Hepatic stellate cell (primary cell): ENCODE results near the gene SLC25A1.
"Not testable (repeated sequence)": the region's sequence is repeated elsewhere in the genome, so short reads cannot be mapped to it uniquely, and the experiment has no call there.

Experiments used
- DNase-seq: peaks from one replicate; pipeline ENCODE4 v3.0.0; 2011; ENCODE audit warnings: low spot score

Gene SLC25A1

DNA sequence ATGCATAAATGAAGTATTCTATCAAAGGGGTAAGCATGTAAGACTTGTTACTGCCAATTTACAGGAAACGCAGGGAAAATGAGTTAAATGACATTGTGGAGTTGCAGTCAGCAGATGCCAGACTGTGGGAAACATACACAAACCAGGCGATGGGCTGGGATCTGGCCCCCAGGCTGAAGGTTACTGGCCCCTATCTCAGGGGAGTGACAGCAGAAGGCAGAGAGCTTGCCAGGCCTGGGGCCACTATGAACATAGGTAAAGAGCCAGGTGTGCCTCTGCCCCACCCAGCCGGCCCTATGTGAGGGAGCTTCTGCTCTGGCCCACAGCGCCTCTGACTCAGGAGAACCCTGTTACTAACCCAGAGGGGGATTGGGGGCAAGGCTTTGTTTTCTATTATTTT, 26.1 kb upstream of the SLC25A1 start:
- DNase-seq = no peak

DNA sequence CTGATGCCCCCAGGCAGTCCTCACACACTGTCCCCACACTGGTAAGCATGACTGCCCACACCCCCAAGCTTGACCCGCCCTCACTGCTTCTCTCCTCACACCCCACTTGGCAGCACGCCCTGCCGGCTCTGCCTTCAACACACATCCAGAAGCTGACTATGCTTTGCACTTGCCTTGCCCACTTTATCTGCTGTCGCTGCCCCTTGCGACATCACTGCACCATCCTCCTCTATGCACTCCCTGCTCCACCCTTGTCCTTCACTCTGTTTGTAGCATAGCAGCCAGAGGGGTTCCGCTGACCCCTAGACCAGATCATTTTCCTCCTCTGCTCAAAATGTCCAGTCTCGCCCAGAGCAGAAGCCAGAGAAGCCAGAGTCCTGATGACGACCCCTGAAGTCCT, 25.3 kb upstream of the SLC25A1 start:
- DNase-seq = no peak

DNA sequence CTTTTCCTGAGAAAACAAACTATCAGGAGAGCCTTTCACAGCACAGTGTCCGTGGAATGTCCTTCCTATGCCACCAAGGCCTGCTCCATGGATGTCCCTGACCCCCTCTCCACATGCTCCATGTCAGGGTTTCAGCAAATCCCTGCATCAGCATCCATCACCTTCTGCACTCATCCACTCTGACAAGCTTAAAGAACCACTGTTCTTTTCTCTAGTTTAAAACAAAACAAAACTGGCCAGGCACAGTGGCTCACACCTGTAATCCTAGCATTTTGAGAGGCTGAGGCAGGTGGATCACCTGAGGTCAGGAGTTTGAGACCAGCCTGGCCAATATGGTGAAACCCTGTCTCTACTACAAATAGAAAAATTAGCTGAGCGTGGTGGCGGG, 24.3 kb upstream of the SLC25A1 start:
- not testable (repeated sequence) for DNase-seq

DNA sequence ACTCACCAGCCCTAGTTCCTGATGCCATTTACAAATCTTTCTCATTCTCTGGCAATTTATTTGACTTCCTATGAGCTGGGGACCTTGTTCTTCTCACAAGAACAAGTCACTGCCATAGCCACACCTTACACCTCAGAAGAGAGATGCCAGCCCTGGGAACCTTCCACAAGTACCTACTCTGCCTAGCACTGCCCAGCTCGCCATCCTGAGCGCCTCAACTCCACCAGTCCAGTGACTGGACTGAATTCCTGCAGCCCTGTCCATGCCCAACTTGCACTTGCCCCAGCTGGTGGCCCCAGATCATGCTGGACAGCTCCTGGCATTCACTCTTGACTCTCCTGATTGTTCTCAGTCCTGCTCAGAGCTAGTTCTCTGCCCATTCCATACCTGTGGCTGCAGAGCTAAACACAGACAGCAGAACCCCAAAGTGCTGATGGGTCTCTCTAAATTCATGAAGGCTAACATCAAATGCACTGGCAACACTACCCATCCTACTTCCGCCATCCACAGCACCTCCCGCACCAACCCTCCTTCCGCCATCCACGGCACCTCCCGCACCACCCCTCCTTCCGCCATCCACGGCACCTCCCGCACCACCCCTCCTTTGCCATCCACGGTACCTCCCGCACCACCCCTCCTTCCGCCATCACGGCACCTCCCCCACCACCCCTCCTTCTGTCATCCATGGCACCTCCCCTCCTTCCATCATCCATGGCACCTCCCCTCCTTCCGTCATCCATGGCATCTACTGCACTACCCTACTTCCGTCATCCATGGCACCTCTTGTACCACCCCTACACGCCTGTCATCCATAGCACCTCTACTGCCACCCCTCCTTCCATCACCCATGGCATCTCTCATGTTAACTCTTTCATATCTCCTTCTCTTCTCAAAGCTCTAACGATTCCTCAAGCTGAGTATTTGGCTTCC, 23.6 kb upstream of the SLC25A1 start:
- DNase-seq = no peak

DNA sequence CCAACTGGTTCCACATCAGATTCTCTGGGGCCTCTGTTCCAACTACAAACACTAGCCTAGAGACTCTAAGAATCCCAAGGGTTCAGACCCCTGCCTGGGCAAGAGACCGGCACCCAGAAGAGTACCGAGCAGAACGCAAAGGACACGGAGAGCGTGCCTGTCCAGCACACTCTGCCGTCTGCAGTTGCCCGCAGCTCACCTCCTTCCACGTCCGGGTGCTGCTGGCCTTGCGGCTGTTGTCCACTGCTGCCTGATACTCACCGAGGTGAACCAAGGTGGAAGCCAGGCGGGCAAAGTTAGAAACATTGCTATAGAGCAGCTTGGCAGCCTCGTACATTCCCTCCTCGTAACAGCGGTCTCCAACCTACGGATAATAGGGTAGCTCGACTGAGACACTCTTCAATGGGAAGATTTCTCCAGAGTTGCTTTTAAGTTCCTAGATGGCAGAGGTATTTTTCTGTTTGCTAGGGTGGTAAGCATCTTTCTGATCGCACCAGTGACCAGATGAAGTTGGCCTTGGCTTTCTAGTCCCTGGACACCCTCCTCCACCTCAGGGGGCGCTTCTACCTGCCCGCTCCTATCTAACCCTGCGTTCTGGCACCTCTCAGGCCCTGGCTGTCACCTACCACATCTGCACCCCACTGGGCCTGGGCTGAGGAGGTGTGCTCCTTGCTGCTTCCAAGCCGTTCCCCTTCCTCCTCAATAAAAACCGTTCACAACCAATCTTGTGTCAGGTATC, 22.8 kb upstream of the SLC25A1 start:
- no peak for DNase-seq

DNA sequence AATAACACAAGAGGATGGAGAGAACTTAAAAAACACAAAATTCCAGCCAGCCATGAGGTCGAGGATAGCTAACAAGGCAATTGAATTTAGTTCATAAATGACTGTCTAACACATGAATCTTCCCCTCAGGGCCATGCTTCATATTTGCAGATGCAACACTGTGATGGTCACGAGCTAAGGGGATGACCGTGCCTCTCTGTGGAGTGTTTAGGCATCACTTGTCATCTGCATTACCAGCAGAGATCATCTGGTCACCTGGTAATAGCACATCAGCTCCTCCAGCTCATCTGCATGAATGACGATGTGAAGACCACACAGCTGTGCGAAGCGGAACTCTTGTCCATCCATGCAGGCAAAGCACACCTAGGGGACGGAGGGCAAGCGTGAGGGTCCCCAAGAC, 20.9 kb upstream of the SLC25A1 start:
- DNase-seq = no peak

DNA sequence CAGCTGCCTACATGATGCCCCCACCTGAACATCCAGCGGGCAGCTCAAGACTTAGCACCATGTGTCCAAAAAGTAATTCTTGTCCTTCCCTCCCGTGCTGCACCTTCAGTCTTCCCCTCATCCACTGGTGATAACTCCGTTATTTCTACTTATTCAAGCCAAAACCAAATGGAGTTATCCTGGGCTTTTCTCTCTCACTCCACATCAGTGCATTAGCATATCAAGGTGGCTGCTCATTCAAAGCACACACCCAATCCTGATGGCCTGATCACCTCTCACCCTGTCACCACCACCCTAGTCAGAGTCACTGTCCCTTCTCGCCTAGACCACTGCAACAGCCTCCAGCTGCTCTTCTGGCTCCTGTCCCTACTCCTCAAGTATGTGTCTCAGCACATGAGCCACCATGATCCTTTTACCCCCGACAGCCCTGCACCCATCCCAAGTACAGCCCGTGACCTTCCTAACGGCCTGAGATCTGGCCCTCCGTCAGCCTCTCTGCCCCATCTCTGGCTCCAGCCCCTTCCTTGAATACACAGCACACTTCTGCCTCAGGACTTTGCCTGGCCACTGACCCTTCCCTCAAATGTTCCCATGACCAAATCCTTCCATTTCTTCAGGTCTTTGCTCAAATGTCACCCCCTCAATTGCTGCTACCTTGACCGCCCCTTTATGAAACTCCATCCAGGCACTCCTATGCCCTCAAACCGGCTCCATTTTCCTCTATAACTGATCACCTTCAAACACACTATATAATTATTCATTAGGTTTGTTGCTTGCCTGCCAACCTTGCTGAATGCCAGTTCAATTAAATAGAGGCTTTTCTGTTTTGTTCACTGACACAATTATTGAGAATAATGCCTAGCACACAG, 19.7 kb upstream of the SLC25A1 start:
- no peak for DNase-seq

DNA sequence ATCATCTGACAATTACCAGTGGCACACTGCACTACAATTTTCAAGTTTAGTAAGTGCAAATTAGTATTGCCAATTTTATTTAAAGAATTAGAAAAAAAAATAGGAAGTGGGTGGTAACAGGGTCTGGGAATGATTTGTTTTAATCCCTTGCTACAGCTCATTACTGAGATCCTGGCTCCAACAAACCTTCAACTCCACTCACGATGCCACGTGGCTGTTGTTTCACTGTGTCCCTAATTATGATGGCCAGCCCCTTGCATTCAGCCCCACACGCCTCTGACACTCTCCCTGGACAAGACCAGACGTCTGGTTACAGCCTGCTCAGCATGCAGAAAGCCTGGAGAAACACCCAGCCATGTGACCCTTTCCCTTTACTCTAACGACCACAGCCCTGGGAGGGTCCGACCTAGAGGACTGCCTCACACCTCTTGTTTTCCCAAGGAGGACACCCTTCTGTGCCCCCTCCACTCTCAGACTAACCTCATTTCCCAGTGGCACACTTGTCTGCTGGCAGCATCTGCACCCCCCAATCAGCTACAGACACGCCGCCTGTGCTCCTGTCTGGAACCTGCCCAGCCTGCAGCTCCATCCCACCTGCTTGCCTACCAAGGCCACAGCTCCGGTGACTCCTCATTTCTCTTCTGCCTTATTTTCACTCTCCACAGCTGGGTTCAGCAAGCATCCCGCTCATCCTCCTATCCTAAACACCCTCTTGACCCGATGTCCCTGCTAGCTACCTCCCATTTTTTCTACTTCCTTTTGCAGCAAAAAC, 18.5 kb upstream of the SLC25A1 start:
- DNase-seq = no peak

DNA sequence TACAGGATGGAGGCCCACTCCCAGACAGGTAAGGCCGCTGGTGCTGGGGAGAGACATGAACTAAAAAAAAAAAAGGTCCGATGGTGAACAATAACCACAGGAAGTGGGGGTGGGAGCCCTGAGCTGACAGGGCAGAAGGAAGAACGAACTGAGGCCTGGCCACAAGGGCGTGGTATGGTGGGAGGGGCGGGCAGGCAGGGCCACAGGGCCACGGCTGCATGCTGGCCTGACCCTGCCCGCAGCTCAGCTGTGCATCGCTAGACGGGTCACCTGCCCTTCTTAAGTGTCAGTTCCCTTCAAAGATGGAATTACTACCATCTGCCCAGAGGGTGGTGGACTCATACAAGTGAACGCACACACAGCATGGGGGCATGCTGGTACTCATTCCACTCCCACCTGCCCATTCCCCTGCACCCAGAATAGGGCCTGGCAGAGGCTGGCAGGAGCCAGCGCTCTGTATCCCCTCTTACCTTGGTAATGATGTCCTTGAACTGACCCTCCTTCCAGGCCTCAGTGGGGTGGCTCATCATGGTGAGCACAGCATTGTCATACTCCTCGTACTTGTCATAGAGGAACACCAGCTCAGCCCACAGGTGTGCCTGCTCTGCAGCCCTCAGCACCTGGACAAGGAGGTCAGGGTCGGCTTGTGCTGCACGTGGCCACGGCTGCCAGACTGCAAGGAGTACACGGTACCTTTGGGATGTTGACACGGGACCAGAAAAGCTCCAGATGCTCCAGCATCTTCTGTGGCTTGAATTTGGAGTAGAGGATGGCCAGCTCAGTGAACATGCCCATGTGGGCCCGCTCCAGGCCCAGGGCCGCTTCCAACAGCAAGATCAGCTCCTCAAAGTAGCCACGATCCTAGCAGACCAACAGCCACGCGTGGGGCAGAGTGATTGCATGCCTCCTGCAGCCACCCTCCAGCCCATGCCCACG, 17.5 kb upstream of the SLC25A1 start:
- DNase-seq = no peak

DNA sequence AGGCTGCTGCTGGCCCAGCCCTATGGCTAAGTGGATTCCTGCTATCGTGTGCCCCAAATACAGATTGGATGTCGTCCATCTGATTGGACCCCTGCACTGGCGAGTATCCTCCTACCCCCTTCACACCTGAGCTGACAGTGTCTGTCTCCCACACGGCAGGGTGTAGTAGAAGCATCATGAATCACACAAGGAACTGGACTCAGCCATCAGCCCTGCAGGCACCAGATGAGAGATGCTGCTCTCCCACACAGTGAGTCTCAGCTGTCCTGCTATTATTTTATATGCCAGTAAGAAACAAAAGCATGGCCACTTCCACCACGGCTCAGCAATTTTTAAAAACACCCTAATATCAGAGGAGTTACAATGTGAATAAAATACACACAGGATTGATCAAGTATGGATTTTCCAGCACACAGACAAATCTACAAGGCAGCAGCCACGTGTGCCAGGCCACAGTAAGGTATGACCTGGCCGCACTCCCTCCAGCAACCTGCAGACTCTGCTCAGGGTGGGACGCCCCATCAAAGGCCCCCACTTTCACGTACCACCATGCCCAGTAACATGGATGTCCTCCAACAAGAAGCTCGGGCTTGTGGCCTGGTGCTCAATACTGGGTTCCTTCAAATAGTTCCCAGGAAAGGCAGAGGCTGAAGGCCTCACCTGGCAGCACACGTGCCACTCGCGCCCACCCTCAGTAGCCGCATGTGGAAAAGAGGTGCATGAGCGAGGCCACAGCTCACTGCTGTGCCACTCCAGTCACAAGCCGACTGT, 16.4 kb upstream of the SLC25A1 start:
- no peak for DNase-seq

DNA sequence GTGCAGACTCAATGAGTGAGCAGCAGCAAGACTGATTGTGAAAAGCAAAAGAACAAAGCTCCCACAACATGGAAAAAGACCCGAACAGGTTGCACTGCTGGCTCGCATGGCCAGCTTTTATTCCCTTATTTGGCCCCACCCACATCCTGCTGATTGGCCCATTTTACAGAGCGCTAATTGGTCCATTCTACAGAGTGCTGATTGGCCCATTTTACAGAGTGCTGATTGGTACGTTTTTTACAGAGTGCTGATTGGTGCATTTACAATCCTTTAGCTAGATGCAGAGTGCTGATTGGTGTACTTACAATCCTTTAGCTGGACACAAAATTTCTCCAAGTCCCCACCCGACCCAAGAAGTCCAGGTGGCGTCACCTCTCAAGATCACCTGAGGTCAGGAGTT, 15.3 kb upstream of the SLC25A1 start:
- no peak for DNase-seq

DNA sequence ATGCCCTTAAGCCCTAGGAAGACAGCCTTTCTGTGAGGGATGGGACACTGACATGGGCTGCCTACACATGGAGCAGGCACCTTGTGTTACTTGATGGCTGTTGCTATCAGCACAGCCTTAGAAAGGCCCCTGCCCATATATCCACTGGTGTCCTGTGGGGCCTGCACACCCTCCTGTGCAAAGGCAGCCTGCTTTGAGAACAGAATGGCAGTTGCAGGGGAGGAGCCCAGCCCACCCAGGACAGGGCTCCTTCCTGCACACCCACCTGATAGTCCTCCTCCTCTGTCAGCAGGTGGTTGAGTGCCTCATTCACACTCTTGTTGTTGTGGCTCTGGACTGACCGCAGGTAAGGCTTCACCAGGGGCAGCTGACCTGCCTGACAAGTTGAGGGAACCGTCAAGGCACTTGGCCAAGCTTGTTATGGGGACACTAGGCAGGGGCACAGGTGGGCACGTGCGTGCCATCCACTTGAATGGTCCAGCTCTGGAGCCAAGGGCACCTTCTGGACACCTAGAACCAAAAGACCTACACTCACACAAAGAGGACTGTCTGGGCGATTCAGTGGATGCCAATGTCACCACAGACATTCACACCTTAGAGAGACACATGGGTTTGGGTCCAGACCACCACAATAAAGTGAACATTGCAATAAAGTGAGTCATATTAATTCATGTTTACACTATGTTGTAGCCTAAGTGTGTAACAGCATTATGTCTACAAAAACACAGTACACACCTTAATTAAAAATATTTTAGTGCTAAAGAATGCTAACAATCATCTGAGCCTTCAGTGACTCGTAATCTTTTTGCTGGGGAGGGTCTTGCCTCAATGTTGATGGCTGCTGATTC, 9.4 kb upstream of the SLC25A1 start:
- no peak for DNase-seq

DNA sequence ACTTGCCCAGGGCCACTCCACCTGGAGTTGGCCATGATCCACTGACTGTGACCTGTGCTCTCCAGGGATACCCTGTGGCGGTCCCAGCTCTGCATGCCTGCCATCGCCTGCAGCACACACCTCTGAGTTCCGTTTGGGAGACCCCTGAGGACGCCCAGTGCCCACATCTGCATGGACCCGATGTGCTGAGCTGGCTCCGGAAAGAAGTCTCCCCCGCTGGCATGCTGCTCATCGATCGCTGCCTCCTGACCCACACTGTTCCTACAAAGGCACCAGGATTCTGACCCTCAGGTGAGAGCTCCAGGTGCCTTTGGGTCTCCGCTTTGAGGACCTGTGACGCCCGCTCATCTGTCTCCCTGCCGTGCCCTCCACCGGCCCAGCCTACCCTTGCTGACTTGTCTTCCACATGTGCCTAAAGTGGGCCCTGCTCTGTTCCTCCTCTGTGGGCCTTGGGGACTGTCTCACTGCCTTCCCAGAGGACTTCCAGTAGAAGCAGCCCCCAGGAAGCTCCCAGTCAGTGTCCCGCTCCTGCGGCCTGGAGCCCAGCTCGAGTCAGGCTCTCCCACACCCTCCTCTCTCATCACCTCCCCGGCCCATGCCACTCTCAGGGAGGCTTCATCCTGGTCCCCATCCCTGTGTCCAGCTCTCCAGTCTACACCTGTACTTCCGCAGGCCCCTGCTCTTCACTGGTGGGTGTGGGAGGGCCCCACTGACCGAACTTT, 5.9 kb upstream of the SLC25A1 start:
- no peak for DNase-seq

DNA sequence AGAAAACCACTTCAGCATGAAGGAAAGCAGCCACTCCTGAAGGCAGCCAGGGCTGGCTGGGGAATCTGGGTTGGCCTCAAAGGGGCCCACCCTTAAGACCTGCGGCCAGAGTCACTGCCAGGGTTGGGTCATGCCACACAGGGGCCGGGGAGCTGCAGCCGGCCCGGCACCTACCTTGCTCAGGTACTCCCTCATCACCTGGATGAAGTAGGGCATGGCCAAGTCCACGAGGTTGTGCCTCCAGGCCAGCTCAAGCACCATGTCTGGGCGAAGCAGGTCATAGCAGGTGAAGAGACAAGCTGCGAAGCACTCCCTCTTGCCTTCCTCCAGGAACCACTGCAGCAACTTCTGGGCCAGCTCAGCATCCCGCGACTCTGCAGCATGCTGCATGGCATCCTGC, 4.7 kb upstream of the SLC25A1 start:
- no peak for DNase-seq

DNA sequence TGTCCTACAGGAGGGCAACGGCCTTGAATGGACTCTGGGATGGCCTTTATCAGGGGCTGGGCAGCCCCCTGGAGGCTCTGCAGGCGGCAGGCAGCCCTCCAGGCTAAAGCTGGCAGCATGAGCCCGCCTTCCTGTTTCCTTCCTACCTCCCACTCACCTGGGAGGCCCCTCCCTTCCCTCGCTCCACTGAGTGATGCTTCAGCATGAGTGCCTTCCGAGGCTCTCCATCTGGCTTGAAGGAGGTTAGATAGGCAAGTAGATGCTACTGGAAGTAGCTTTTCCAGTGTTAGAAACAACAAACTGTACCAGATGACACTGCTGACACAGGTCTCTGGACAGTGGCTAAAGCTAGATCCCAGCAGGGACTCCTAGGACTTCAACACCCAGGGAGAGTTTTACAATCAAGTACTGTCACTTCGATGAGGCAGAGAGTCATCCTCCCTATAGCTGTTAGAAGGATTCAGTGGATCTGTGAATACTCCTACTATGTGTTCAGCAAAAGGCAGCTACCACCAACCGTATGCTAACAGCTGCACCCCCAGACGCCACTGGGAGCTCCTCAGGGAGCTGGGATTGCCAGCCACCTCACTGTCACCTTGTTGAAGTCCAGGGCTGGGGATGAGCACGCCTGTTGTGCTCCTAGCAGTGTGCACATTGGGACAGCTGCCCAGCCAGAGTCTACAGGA, 4.1 kb upstream of the SLC25A1 start:
- no peak for DNase-seq

DNA sequence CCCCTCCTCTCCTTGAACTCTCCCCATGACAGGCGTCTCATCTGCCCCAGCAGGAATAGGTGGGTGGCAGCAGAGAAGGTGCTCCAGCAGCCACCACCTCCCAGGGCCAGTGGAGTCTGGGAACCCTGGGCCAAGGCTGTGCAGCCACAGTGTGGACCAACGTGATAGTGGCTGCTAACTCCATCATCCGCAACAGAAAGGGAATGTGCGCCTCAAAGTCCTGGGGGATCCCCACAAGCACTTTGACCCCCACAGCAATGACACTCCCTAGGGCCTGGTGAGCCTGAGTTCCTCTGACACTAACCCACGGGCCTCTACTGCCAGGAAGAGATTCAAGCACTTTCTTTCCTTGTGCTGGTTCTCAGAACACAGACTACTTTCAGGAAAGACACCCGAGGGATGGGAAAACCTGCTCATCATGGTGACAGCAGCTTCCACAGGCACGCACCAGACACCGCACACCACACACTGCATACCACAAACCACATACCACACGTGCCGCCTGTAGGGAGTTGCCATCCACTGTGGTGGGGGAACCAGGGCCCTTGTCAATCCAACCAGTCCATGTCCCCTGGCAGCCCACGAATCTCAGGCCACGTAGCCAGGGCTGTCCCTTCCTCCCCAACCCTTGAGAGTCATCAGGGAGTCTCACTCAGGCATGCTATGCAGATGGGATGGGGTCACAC, 3.4 kb upstream of the SLC25A1 start:
- no peak for DNase-seq
